Activated CD4-positive, alpha-beta T cell treated with anti-CD3 and anti-CD28 coated beads for 36 hours (primary cell): ENCODE data around the gene NTN1. TPM values are rescaled to one million over a fixed set of nuclear protein-coding genes. Genes with fewer than 3 reads are reported as not detected.
A peak's percentile ranks its signal among the peaks of the same experiment; 100 is the strongest.

Source experiments
- ATAC-seq: fragments of 200-7000 bp; cut with Tn5 transposase; one replicate; pipeline ENCODE4 v1.10.0; 2021; ENCODE audit warnings: mild to moderate bottlenecking, moderate library complexity
- CTCF ChIA-PET: fragments of 350-600 bp; sonication (Branson Sonifier 250); formaldehyde crosslinking; loops from one replicate; lab custom pipeline; 2021; ENCODE audit warnings: antibody characterized with exemption; lab: Charles Lee
- POLR2A ChIA-PET: fragments of 350-600 bp; sonication (Branson Sonifier 250); formaldehyde crosslinking; loops from one replicate; lab custom pipeline; 2021; ENCODE audit warnings: antibody characterized with exemption, inconsistent platforms; lab: Charles Lee
- DNase-seq: peaks from one replicate; pipeline ENCODE4 v3.0.0-alpha.2; 2020
- H3K27ac Mint-ChIP-seq: one replicate; pipeline ENCODE4 v1.8.0; 2021; ENCODE audit warnings: mixed read lengths
- H3K27me3 Mint-ChIP-seq: one replicate; pipeline ENCODE4 v1.8.0; 2021; ENCODE audit warnings: mixed read lengths
- H3K36me3 Mint-ChIP-seq: one replicate; pipeline ENCODE4 v1.8.0; 2021; ENCODE audit warnings: low read depth, mixed read lengths
- H3K4me1 Mint-ChIP-seq: one replicate; pipeline ENCODE4 v1.8.0; 2021; ENCODE audit warnings: mixed read lengths
- H3K4me3 Mint-ChIP-seq: one replicate; pipeline ENCODE4 v1.8.0; 2021; ENCODE audit warnings: mild to moderate bottlenecking, moderate library complexity, mixed read lengths
- H3K9me3 Mint-ChIP-seq: one replicate; pipeline ENCODE4 v1.8.0; 2021; ENCODE audit warnings: low read depth, mixed read lengths
- intact Hi-C, 2 experiments: fragments of 100-400 bp; cut with DNase I in 1 of 2; cut with micrococcal nuclease in 1 of 2; formaldehyde crosslinking; loops; one replicate each; pipeline versions ENCODE4 v1.14.2 to v1.15.1; 2022 to 2024; cut with DNase I, micrococcal nuclease
- total RNA-seq, 2 experiments: library from RNA; stranded (reverse); gene quantifications; one replicate each; pipeline ENCODE4 v1.2.3, GENCODE V29; 2021

The NTN1 gene
- total RNA-seq, 2 experiments from 2014 or later: 0.60 to 0.71 TPM

GRCh38 chr17:9283909-9284308, 262.6 kb downstream of the NTN1 start:
- intact Hi-C loops: no loop called here
- Mint-ChIP-seq H3K27ac (no peak overlapping the region), H3K4me3 (no peak overlapping the region), H3K4me1 (peaks cover 21% of the 10 kb centered on the region), H3K27me3 (no peaks in the 10 kb centered on the region), H3K9me3 (no peaks in the 10 kb centered on the region), H3K36me3 (peaks cover 5% of the 10 kb centered on the region)
- CTCF ChIA-PET: interaction anchor here (1.8 kb wide), 1 partner anchor 9 kb away, joined by 7 read pairs; no protein-coding TSS in a partner anchor
- ATAC-seq (no peak), DNase-seq (no peak)
- POLR2A ChIA-PET: no interaction called here

- Mint-ChIP-seq H3K4me3 (no peak overlapping the region), H3K27me3 (no peaks in the 10 kb centered on the region), H3K36me3 (peaks cover 8% of the 10 kb centered on the region), H3K27ac (no peak overlapping the region), H3K4me1 (peaks cover 28% of the 10 kb centered on the region), H3K9me3 (peaks cover 2% of the 10 kb centered on the region)
- ATAC-seq (no peak), DNase-seq (no peak)
- ChIA-PET CTCF (interaction anchor here (0.9 kb wide), 1 partner anchor 10 kb away, joined by 3 read pairs; no protein-coding TSS in a partner anchor), POLR2A (no interaction called here)
- intact Hi-C loops: no loop called here
Measured at GRCh38 chr17:9284884-9285283, 263.6 kb downstream of the NTN1 start.

DNA sequence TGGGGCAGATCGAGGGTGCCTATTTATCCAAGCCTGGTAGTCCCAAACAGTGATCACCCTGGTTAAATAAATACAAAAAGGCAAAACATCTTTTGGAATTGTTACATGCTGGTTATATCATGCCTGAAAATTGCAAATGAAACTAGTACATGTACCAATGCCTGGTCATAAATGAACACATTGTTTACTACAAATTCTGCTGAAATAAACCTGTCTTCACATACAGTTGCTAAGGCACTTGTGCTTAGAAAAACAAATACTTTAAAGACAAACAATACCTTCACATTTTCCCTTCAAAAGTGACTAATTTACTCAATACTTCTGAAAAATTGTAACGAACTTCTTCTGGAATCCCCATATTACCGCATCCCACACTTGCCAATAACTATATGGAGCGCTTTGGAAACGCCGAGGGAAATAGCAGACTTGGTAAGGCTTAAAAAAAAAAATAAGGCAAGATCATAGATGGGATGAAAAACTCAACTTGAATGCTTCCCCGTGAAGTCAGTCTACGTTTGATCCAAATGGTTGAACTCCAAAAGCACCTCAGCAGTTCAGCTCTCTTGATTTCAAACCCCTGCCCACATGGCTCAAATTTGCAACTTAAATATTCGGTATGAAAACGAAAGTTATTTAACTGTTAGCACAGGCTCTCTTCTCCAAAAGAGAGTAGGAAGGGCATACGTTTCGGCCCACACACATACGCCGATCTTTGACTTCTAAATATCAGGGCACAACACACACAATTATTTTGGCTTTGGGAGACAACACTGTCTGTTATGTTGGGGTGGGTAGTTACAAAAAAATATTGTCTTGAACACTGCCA, 264.5 kb downstream of the NTN1 start:
- Mint-ChIP-seq H3K27ac (no peak overlapping the region), H3K9me3 (peaks cover 2% of the 10 kb centered on the region), H3K4me1 (peaks cover 37% of the 10 kb centered on the region), H3K36me3 (peaks cover 8% of the 10 kb centered on the region), H3K27me3 (no peaks in the 10 kb centered on the region), H3K4me3 (no peak overlapping the region)
- no peak for DNase-seq
- intact Hi-C loops: no loop called here
- ChIA-PET POLR2A (no interaction called here), CTCF (no interaction called here)
- no peak for ATAC-seq

DNA sequence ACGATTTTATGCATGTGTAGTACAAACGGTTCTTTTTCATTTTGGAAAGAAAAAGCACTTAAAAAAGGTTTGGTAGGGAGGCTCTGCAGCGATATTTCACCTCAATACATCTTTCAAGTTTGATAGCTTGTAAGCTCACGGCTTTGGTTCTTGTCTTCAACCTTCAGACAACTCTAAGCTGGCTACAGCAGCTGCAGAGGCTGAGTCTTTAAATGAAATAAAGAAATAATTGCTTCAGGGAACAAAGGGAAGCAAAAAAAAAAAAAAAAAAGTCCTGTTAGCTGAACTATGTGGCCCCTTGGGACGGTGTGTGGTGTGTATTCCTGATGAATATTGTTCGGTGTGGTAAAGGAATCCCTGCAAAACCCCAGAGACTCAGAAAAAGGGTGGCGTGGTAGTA, 265.1 kb downstream of the NTN1 start:
- ChIA-PET POLR2A (no interaction called here), CTCF (no interaction called here)
- H3K9me3 Mint-ChIP-seq: peaks cover 2% of the 10 kb centered on the region
- H3K27me3 Mint-ChIP-seq: no peaks in the 10 kb centered on the region
- H3K36me3 Mint-ChIP-seq: peaks cover 6% of the 10 kb centered on the region
- DNase-seq (no peak), ATAC-seq (no peak)
- H3K4me3 Mint-ChIP-seq: no peak overlapping the region
- H3K4me1 Mint-ChIP-seq: peaks cover 39% of the 10 kb centered on the region
- intact Hi-C loops: no loop called here
- no peak overlapping the region for H3K27ac Mint-ChIP-seq

- H3K4me1 Mint-ChIP-seq: peaks cover 47% of the 10 kb centered on the region
- CTCF ChIA-PET: no interaction called here
- POLR2A ChIA-PET: no interaction called here
- intact Hi-C loops: no loop called here
- no peak overlapping the region for H3K27ac Mint-ChIP-seq
- H3K36me3 Mint-ChIP-seq: peaks cover 6% of the 10 kb centered on the region
- ATAC-seq: no peak
- H3K9me3 Mint-ChIP-seq: peaks cover 2% of the 10 kb centered on the region
- no peaks in the 10 kb centered on the region for H3K27me3 Mint-ChIP-seq
- DNase-seq: no peak
- H3K4me3 Mint-ChIP-seq: no peak overlapping the region
Measured at GRCh38 chr17:9287306-9287705, 266.0 kb downstream of the NTN1 start.

DNA sequence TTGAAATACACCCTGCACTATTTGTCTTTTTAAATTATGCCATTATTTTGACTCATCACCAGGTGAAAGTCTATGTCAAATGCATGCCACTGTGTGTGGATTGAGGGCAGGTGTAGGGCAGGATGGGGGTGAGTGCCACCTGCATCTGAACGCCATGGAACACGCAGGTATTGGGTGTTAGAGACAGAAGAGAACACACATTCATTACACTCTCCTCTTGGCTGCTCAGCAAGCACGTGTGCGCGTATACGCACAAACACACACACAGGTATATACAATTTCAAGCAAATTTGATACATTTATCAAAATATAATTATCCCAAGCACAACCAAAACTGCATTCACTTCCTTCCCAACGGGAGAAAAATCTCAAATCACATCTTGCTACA, 268.9 kb downstream of the NTN1 start:
- ChIA-PET POLR2A (interaction anchor here (1.0 to 1.2 kb wide), 2 partner anchors 16 to 38 kb away, joined by 8 to 10 read pairs; no protein-coding TSS in a partner anchor), CTCF (interaction anchor here (0.6 to 2.2 kb wide), 5 partner anchors 16 to 239 kb away, joined by 3 to 13 read pairs (median 5); no protein-coding TSS in a partner anchor)
- no peaks in the 10 kb centered on the region for H3K27me3 Mint-ChIP-seq
- peak overlapping the region; percentile 26 for H3K4me3 Mint-ChIP-seq
- peaks cover 6% of the 10 kb centered on the region for H3K36me3 Mint-ChIP-seq
- ATAC-seq (no peak), DNase-seq (peak; percentile 40)
- intact Hi-C loops: loop anchor here (1.0 to 10.0 kb wide), 9 partner anchors 16 to 433 kb away; no protein-coding TSS in a partner anchor
- peaks cover 2% of the 10 kb centered on the region for H3K9me3 Mint-ChIP-seq
- H3K27ac Mint-ChIP-seq: peak overlapping the region; percentile 73
- peaks cover 50% of the 10 kb centered on the region for H3K4me1 Mint-ChIP-seq

GRCh38 chr17:9291912-9292560, 270.7 kb downstream of the NTN1 start:
- peaks cover 2% of the 10 kb centered on the region for H3K9me3 Mint-ChIP-seq
- CTCF ChIA-PET: interaction anchor here (0.7 to 2.1 kb wide), 25 partner anchors 8 to 288 kb away, joined by 3 to 7 read pairs (median 4); no protein-coding TSS in a partner anchor
- H3K27ac Mint-ChIP-seq: no peak overlapping the region
- DNase-seq (peak; percentile 75), ATAC-seq (no peak)
- no peak overlapping the region for H3K4me3 Mint-ChIP-seq
- H3K4me1 Mint-ChIP-seq: peaks cover 42% of the 10 kb centered on the region
- intact Hi-C loops: loop anchor here (1.0 to 10.0 kb wide), 5 partner anchors 73 to 435 kb away; partner anchors contain the start of gene NTN1 (in 1 of the 2)
- H3K36me3 Mint-ChIP-seq: peaks cover 6% of the 10 kb centered on the region
- no peaks in the 10 kb centered on the region for H3K27me3 Mint-ChIP-seq
- POLR2A ChIA-PET: no interaction called here

- Mint-ChIP-seq H3K27ac (no peak overlapping the region), H3K36me3 (peaks cover 6% of the 10 kb centered on the region), H3K9me3 (peaks cover 2% of the 10 kb centered on the region), H3K27me3 (no peaks in the 10 kb centered on the region), H3K4me3 (no peak overlapping the region), H3K4me1 (peaks cover 42% of the 10 kb centered on the region)
- ATAC-seq (no peak), DNase-seq (no peak)
- intact Hi-C loops: loop anchor here (1.0 to 10.0 kb wide), 4 partner anchors 72 to 435 kb away; partner anchors contain the start of gene NTN1 (in 1 of the 2)
- CTCF ChIA-PET: interaction anchor here (0.7 to 2.1 kb wide), 21 partner anchors 9 to 294 kb away, joined by 3 to 7 read pairs (median 4); no protein-coding TSS in a partner anchor
- POLR2A ChIA-PET: no interaction called here
Measured at GRCh38 chr17:9292561-9292941, 271.2 kb downstream of the NTN1 start.

Other genes with a start within 250 kb of the NTN1 start
- gene MFSD6L, start 222.1 kb upstream of the NTN1 start, total RNA-seq: under 1 TPM; 0.07 TPM
- gene PIK3R6, start 153.8 kb upstream of the NTN1 start, total RNA-seq: 1 to 10 TPM in 1 of 2 experiments, under 1 TPM in 1; 0.96 to 1.8 TPM
- gene PIK3R5, start 55.8 kb upstream of the NTN1 start, total RNA-seq: 10 to 100 TPM; 20.4 to 29.2 TPM